ENCODE data around the gene ATRN. TPM values are rescaled to one million over a fixed set of nuclear protein-coding genes. Genes with fewer than 3 reads are reported as not detected.

The ATRN gene
- total RNA-seq, 1 donor from 2014 or later: 42.2 TPM

DNA sequence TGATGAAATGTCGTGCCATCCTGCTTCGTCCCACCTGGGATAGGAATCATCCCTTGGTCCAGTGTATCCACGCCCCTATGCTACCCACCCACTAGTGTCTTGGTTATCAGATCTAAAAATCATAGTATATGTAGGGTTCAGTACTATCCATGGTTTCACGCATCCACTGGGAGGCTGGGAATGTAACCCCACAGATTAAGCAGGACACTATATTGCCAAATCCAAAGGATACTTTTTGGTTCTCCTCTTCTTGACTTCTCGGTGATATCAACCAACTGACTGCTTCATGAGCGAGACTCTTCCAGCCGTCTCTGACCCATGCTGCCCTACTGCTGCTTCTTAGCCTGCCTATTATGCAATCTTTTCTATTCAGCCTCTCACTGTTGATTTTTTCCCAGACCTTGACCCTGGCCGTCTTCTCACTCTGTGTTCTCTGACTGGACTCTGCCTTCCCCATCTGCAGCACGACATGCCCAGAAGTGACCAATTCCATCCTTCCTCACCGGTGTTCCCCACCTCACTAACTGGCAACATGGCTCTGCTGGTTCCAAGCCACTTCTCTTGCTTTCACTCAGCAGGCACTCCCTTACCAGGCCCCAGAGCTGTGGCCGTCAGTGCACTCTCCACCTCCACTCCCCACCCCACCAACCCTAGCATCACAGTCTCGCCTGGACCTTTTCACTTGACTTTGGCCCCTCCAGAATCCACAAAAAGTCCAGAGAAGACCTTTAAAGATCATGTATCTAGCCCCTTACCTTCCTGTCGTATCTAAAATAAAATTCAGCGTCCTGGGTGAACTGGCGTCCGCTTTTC is 157.9 kb downstream of the ATRN start:
- DNase-seq (ENCODE audit: low spot score): no peak

GRCh38 chr20:3629893-3630292 is 159.1 kb downstream of the ATRN start:
- no peak for DNase-seq (ENCODE audit: low spot score)

DNA sequence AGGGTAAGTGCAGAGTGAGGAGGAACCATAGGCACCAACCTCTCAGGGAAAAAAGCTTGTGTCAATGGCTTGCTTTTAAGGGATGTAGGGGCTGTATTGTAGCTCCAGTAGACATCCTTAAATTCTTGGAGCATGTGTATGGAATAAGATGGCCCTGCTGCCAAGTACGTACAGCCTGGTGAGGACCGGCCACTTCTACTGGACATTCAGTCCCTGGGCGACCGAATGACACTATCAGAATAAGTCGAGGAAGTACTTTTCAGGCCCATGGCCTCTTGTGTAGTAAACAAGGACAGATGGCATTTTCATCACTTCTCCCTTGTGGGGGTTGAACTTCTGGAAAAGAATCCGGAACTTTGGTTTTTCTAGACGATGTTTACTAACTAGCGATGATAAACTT is 159.6 kb downstream of the ATRN start:
- DNase-seq (ENCODE audit: low spot score): no peak

DNA sequence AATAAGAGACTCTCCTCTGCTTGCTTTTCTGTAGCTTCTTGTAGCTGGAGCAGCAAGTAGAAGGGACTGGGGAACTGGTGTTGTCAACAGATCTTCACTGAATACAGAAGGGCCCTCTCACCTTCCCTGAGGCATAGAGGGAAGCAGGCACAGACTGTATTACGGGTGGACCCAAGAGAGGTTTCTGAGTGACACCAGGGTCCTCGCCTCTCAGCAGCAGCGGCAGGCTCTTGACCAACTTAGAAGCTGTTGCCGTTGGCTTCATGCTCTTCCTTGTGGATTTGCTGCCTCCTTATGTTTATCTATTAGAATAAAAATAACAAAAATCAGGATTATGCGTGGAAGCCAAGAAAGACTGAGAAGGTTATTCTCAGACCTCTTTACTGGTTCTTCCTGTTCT is 160.7 kb downstream of the ATRN start:
- no peak for DNase-seq (ENCODE audit: low spot score)

- DNase-seq (ENCODE audit: low spot score): no peak
These were observed 161.6 kb downstream of the ATRN start for GRCh38 chr20:3632311-3633004.

DNA sequence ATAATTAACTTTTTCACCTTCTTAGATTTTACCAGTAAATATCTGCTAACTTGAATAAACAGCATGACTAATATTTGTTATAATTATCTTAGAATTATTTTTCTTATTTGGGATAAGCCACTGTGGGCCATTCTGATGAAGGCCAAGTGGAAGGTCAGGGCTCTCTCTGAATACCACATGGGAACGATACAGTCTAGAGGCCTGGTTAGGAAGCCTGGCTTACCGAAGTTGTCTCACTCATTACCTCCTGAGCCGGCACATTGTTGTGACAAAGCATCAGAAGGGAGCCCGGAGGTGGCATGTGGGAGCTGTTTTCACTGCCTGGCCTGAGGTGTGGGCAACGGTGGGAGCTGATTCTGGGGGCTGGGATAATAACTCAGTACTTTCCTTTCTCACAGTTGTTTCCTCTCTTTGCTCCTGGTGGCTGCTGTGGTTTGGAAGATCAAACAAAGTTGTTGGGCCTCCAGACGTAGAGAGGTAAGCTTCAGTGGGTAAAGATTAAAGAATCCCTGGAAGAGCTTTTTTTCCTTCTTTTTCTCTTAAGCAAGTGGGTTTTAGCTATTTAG is 163.2 kb downstream of the ATRN start:
- DNase-seq (ENCODE audit: low spot score): no peak

DNA sequence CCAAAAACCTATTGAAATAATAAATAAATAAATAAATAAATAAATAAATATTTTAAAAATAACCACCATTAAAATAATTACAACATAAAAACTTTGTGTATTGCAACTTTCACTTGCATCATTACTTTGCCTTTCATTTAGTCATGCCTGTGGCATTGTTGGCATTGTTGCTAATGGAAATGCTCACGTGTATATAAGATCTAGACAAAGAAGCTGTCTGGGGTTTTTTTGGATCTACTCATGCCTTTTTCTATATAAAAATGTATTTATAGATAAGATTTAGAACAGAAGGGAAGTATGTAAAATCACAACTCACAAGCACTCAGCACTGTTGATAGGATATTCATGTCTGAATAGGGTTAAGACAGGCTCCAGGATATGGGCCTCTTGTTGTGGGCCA is 164.5 kb downstream of the ATRN start:
- DNase-seq (ENCODE audit: low spot score): no peak

DNA sequence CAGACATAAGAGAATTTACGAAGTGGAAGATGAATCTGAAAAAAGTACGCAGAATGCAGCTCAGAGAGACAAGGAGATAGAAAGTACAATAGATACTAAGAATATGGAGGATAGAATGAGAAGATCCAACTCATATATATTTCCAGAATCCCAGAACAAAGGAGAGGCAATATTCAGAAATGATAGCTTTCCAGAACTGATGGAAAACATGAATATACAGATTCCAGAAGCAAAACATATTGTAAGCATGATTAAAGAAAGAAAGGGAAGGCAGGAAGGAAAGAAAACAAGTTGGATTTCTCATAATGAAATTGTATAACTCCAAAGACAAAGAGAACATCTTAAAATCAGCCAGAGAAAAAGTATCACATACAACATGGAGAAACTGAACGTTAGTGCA is 169.4 kb downstream of the ATRN start:
- no peak for DNase-seq (ENCODE audit: low spot score)

GRCh38 chr20:3645309-3646066 is 174.7 kb downstream of the ATRN start:
- DNase-seq (ENCODE audit: low spot score): no peak

DNA sequence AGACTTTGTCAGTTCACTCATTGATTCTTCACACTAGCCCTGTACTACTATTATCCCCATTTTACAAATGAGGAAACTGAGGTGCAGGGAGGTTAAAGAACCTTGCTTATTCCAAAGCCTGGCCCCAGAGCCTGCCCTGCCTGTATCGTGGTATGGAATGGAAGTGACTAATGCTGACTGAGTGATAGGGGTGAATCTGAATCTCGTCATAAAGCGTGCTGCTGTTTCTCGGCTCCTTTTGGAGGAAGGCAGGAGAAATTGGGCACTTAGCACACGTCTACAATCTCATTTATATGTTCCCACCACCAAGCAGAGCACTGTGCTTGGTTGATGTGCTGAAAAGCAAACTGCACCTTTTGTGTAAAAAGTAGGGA is 175.2 kb downstream of the ATRN start:
- no peak for DNase-seq (ENCODE audit: low spot score)

- no peak for DNase-seq (ENCODE audit: low spot score)
These were observed 175.8 kb downstream of the ATRN start for GRCh38 chr20:3646651-3647050.

GRCh38 chr20:3647473-3647872 is 176.7 kb downstream of the ATRN start:
- DNase-seq (ENCODE audit: low spot score): no peak

- DNase-seq (ENCODE audit: low spot score): no peak
These were observed 178.1 kb downstream of the ATRN start for GRCh38 chr20:3648951-3649350.

DNA sequence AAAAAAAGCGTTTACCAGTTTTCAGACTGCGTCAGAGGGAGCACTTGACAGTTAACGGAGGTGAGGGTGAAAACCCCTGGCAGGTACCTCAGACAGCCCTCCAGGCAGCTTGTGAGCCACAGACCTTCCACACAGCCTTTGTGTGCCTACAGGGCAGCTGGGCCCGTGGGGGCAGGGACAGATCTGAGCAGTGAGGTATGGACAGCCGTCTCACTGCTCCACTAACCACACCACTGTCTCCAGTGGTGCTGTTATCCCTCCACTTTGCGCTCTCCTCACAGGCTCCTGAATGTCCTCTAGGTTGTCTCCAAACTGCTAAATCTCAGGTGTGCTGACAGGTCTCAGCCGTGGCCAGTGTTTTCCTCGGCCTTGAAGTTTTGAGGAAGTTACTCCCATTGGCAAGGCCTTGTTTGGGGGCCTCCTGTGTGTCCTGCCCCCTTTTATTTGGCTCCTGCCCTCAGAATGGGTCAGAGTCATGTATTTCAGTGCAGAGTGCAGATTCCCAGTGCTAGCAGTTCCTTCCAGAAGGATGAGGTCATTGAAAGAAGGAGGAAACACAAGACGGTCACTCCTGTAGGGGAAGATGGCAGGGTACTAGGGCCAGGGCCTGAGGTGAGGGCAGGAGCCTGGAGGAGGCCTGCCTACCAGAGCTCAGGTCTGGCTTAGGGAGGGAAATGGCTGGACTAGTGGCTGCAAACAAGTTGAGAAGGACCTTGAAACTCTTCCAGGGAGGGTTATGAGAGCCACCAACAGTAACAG is 180.6 kb downstream of the ATRN start:
- DNase-seq (ENCODE audit: low spot score): no peak

- DNase-seq (ENCODE audit: low spot score): no peak
These were observed 181.4 kb downstream of the ATRN start for GRCh38 chr20:3652221-3652620.

- no peak for DNase-seq (ENCODE audit: low spot score)
These were observed 182.1 kb downstream of the ATRN start for GRCh38 chr20:3652676-3653596.

DNA sequence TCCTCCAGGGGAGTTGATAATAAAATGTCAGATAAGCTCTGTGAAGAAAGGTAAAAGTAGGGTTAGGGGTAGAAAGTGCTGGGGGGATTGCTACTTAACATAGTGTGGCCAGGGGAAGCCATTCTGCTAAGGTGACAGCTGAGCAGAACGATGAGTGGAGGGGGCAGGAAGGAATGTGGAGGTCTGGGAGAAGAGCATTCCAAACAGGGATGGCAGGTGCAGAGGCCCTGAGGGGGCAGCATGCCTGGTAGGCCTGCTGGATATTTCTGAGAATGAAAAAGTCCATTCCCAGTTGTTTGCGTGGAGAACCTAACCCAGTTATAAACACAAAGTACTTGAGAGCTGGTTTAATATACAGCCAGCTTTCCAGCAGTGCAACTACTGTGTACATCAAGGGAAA is 183.1 kb downstream of the ATRN start:
- no peak for DNase-seq (ENCODE audit: low spot score)

DNA sequence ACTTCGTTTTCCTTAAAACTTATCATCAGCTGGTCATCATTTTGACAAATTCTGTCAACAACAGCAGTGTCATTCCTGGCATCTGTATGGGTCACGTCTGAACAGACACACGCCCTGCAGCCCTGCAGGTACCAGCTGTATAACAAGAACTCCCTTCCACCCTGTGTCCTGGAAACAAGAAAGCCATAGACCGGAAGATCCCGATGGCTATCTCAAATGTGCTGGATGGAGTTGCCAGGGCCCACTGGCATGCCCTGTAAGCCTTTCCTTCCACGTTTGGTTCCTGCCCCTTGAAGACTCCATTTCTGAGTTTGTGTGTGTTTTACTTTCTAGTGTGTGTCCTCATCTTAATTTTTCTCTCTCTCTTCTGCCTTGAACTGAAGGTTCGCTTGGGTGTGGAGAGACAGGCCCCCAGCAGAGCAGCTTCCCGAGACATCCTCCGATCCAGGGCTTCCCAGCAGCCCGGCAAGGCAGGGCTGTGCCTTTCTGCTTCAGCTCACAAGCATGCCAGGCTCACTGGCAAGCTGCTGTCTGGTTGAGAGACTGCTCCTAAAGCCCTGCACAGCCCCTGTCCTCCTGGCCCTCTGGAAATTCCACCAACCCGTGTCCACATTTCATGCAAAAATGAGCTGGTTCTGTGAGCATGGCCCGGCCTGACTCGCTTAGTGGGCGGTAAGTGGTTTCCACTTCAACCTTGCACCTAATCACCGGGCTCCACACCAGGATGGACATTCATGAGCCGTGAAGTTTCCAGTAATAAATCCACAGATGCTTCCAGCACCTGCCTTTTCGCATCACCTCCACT is 183.7 kb downstream of the ATRN start:
- DNase-seq (ENCODE audit: low spot score): no peak

DNA sequence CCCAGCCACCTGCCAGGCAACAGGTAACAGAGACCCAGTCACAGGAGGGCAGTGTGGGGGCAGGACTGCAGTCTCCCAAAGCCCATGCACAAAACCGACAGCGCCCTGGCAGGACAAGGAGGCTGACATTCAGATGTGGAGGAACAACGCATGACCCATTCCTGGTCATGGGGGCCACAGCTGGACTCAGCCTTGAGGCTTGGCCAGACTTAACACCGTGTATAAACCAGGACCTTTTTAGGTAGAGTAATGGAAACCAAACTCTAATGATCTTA is 184.2 kb downstream of the ATRN start:
- DNase-seq (ENCODE audit: low spot score): no peak
